ENCODE data around the gene RHBDL2. TPM values are rescaled to one million over a fixed set of nuclear protein-coding genes. Genes with fewer than 3 reads are reported as not detected.

Gene RHBDL2
- total RNA-seq, 4 donors from 2014 or later: 1.1 TPM; not detected in 3

DNA sequence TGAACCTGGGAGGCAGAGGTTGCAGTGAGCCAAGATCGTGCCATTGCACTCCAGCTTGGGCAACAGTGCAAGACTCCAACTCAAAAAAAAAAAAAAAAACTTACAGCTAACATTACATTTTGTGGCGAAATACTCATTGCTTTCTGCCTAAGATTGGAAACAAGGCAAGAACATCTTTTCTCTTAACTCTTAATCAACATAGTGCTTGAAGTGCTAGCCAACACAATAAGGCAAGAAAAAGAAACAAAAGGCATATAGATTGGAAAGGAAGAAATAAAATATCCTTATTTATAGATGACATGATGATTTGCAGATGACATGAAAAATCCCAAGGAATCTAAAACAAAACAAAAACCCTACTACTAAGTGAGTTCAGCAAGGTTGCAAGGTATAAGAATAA is 35.6 kb downstream of the RHBDL2 start:
- TF ChIP-seq, protein P1, sequence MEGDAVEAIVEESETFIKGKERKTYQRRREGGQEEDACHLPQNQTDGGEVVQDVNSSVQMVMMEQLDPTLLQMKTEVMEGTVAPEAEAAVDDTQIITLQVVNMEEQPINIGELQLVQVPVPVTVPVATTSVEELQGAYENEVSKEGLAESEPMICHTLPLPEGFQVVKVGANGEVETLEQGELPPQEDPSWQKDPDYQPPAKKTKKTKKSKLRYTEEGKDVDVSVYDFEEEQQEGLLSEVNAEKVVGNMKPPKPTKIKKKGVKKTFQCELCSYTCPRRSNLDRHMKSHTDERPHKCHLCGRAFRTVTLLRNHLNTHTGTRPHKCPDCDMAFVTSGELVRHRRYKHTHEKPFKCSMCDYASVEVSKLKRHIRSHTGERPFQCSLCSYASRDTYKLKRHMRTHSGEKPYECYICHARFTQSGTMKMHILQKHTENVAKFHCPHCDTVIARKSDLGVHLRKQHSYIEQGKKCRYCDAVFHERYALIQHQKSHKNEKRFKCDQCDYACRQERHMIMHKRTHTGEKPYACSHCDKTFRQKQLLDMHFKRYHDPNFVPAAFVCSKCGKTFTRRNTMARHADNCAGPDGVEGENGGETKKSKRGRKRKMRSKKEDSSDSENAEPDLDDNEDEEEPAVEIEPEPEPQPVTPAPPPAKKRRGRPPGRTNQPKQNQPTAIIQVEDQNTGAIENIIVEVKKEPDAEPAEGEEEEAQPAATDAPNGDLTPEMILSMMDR (IDR thresholded peaks at IDR 0.05; ENCODE audit: low read depth): no peak

DNA sequence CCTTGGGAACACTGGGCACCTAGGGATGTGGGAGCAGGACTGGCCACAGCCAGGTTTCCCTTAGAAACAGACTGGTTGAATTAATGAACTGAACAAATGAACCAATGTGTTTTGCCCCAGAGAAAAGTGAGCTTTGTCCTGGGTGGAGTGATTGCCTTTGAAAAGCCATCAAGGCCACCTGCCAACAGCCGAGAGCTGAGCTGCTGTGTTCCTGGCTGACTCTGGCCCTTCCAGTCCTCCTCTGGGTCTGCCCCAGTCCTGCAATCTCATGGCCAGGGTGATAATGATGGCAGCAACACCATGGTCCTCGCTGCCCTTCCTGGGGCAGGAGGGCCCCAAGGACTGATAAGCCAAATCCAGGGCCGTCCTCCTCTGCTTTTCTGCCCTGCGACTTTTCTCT is 42.1 kb downstream of the RHBDL2 start:
- TF ChIP-seq, protein P1 (IDR thresholded peaks at IDR 0.05; ENCODE audit: low read depth): no peak

DNA sequence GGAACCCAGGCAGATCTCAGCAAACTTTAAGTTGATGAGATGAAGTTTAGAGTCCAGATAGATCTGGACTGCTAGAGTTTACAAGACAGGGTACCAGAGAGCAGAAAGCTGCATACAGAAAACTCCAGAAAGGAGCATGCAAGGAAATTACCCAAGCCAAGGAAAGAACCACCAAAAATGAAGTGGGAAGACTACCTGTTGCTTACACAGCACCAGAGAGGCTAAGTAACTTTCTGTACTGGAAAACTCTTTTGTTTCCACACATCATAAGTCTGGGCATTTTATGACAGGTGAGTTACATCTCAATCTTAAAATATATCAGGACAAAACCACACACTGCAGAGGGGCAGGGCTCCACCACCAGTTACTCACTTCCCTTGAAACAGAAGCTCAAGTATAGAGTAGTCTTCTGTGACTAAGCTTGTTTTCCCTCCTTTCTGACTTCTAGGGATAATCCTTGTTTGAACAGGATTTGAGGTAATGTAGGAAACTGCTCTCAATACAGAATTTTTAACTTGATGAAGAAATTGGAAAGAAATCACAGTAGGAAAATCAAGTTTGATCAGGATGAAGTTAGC is 42.9 kb downstream of the RHBDL2 start:
- TF ChIP-seq, protein P1 (IDR thresholded peaks at IDR 0.05; ENCODE audit: low read depth): no peak

DNA sequence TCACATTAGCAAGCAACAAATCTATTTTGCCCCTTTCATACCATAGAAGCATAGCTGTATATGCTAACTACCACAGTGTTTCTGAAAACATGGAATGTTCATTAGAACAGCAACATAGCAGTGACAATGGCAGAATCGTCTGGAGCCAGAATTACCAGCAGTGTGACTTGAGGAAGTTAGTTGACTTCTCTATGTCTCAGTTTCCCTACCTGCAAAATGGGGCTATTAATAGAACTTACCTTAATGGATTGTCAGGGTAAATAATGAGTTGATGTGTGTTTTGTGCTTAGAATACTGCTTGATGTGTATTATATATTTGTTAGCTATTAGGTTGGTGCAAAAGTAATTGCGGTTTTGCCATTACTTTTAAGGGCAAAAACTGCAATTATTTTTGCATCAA is 45.5 kb downstream of the RHBDL2 start:
- TF ChIP-seq, protein P1 (IDR thresholded peaks at IDR 0.05; ENCODE audit: low read depth): no peak

DNA sequence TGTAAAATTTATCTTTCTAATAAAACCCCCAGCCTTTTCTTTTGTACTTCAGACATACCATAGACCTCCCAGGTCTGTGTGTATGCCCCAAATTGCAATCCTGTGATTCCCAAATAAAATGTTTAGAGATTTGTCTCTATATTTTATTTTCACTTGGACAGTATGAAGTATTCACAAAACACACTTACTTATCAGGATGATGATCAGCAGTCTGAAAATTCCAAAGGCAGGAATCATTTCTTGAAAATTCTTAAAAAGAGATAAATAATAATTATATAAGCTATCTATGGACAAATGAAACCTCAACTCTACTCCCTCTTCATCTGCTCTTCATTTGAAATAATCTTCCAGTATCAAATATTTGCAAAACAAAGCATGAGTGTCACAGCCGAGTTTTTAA is 48.7 kb downstream of the RHBDL2 start:
- TF ChIP-seq, protein P1 (IDR thresholded peaks at IDR 0.05; ENCODE audit: low read depth): no peak

DNA sequence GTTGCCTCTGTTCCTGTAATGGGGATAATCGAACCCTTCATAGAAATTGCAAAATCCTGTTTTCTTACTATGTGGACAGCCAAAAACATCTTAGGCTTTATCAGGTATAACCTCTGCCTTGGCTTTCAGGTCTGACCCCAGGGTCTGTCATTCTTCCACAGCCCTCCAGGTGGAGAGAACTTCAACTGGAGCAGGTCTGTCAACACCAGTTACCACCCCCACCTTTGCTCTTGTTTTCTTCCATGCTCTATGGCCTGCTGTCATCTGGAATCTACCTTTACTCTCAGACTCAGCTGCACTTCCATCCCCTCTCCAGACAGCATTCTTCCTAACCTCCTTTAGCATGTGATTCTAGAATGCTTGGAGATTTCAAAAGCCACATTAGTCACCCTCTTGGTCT is 49.9 kb downstream of the RHBDL2 start:
- TF ChIP-seq, protein P1 (IDR thresholded peaks at IDR 0.05; ENCODE audit: low read depth): no peak

DNA sequence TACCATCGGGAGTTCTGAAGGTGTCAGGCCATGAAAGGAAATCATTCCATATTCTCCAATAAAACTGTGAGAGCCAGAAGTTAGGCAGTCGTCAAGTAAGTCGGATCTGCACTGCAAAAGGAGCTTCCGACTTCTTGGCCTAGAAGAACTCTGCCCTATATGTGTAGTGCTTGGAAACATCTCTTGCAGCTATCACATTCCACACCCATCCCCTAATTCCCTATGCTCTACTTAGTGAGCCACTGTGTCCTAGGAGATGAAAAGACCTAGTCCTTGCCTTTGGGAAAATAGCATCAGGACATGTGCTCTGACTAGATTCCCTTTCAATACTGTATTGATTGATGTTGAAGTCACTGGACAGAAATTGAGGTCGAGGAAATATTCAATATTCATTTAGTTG is 52.0 kb downstream of the RHBDL2 start:
- TF ChIP-seq, protein P1 (IDR thresholded peaks at IDR 0.05; ENCODE audit: low read depth): no peak

Measured in subcutaneous adipose tissue (tissue), 4 donors.